ENCODE measurements around the gene TGFBRAP1. TPM values are rescaled to one million over a fixed set of nuclear protein-coding genes. Genes with fewer than 3 reads are reported as not detected.
A peak's percentile ranks its signal among the peaks of the same experiment; 100 is the strongest.

Gene TGFBRAP1
- total and polyA plus RNA-seq, 9 of the 15 experiments (the other 6 are each of a cell fraction or from before 2014, with no cell fraction given) = 3.7 to 18.0 (median 11.0) TPM

- peak; percentile 50; the same call in 1 of the 2 replicates for TF ChIP-seq JUND (IDR thresholded peaks at IDR 0.05; ENCODE audit: borderline replicate concordance, low read depth, low read length)
- TF ChIP-seq JUND (tag; IDR thresholded peaks at IDR 0.05; ENCODE audit: borderline replicate concordance, low read depth, low read length) = no peak; the same call in 2 of the 3 replicates
- TF ChIP-seq HMG20A (CRISPR knock-in tag; conservative IDR thresholded peaks at IDR 0.05) = no peak
- peak; percentile 85 for TF ChIP-seq ELF4 (CRISPR knock-in tag; IDR thresholded peaks at IDR 0.05)
- TF ChIP-seq ZNF695 (CRISPR knock-in tag; IDR thresholded peaks at IDR 0.05) = no peak
- TF ChIP-seq ZNF449 (CRISPR knock-in tag; IDR thresholded peaks at IDR 0.05) = no peak
- no peak for TF ChIP-seq GTF2A2 (tag; IDR thresholded peaks at IDR 0.05)
- no peak for TF ChIP-seq TGIF2 (CRISPR knock-in tag; IDR thresholded peaks at IDR 0.05)
- TF ChIP-seq RBM22 (IDR thresholded peaks at IDR 0.05; ENCODE audit: low read depth, low read length, poor library complexity, severe bottlenecking) = no peak
- TF ChIP-seq CBX5 (IDR thresholded peaks at IDR 0.05; ENCODE audit: borderline replicate concordance, low read depth) = no peak
- no peak for TF ChIP-seq TCF3 (CRISPR knock-in tag; IDR thresholded peaks at IDR 0.05)
- no peak for TF ChIP-seq PTBP1 (IDR thresholded peaks at IDR 0.05; ENCODE audit: low read depth, low read length)
- TF ChIP-seq CREB3L1 (IDR thresholded peaks at IDR 0.05; ENCODE audit: borderline replicate concordance, low read depth) = peak; percentile 80
- TF ChIP-seq MAFG (tag; conservative IDR thresholded peaks at IDR 0.05) = no peak
- no peak for TF ChIP-seq OTX1 (CRISPR knock-in tag; IDR thresholded peaks at IDR 0.05)
- no peak for TF ChIP-seq REST (IDR thresholded peaks at IDR 0.05; ENCODE audit: borderline replicate concordance)
- TF ChIP-seq REST (CRISPR knock-in tag; IDR thresholded peaks at IDR 0.05; ENCODE audit: low read depth) = no peak; the same call in none of the 2 replicates
- TF ChIP-seq FOXJ3 (CRISPR knock-in tag; IDR thresholded peaks at IDR 0.05) = no peak
These were observed 7.8 kb upstream of the TGFBRAP1 start, which contains the start of gene C2orf49 (continued) for GRCh38 chr2:105337122-105338019.
